ENCODE results near the gene WDR17.

The WDR17 gene

GRCh38 chr4:176123710-176124407 is 58.2 kb downstream of the WDR17 start:
- DNase-seq (ENCODE audit: extremely low read depth, low read depth), result peak; percentile 1
- TF ChIP-seq, protein P1, sequence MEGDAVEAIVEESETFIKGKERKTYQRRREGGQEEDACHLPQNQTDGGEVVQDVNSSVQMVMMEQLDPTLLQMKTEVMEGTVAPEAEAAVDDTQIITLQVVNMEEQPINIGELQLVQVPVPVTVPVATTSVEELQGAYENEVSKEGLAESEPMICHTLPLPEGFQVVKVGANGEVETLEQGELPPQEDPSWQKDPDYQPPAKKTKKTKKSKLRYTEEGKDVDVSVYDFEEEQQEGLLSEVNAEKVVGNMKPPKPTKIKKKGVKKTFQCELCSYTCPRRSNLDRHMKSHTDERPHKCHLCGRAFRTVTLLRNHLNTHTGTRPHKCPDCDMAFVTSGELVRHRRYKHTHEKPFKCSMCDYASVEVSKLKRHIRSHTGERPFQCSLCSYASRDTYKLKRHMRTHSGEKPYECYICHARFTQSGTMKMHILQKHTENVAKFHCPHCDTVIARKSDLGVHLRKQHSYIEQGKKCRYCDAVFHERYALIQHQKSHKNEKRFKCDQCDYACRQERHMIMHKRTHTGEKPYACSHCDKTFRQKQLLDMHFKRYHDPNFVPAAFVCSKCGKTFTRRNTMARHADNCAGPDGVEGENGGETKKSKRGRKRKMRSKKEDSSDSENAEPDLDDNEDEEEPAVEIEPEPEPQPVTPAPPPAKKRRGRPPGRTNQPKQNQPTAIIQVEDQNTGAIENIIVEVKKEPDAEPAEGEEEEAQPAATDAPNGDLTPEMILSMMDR (IDR thresholded peaks at IDR 0.05; ENCODE audit: low read depth, low read length, missing control alignments), result peak; percentile 72
- H3K4me3 ChIP-seq (replicated peaks; ENCODE audit: low read depth, low read length), result no peak overlapping the region

GRCh38 chr4:176125063-176125462 is 59.4 kb downstream of the WDR17 start:
- TF ChIP-seq, protein P1 (IDR thresholded peaks at IDR 0.05; ENCODE audit: low read depth, low read length, missing control alignments), result no peak
- H3K4me3 ChIP-seq (replicated peaks; ENCODE audit: low read depth, low read length), result no peak overlapping the region
- no peak for DNase-seq (ENCODE audit: extremely low read depth, low read depth)

DNA sequence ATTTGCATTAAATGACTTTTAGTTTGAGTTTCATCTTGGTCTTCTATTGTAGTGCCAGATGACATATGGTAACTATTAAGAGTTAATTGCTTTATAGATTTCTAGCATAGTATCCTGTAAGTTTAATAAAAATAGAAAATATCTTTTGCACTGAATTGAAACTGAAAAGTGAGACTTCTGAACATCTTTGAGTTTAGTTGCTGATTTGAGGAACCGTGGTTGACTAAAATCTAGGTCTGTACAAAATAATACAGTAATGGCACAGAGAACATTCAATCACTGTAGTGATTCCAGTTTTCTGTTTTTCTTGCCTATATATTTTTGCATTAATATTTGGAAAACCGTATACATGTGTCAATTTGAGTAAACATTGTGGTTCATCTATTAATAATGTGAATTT is 69.0 kb downstream of the WDR17 start:
- DNase-seq (ENCODE audit: extremely low read depth, low read depth), result no peak
- TF ChIP-seq, protein P1 (IDR thresholded peaks at IDR 0.05; ENCODE audit: low read depth, low read length, missing control alignments), result no peak
- no peak overlapping the region for H3K4me3 ChIP-seq (replicated peaks; ENCODE audit: low read depth, low read length)

DNA sequence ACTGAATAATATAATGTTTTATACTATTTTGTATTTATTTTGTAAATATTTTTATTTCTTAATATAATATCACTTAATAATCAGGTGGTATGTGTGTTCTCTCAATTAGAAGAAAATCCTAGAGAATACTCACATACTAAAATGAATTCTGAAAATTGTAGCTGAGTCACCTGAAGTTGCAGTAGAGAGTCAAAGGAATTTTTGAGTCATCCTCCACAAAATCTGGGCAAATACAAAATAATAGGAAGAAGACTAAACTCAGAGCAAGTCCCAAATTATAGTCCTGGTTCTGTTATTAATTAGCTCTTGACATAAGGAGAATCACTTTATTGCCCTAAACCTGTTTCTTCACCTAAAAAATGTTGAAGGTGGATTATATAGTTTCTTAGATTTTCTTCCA is 72.0 kb downstream of the WDR17 start:
- H3K4me3 ChIP-seq (replicated peaks; ENCODE audit: low read depth, low read length), result no peak overlapping the region
- TF ChIP-seq, protein P1 (IDR thresholded peaks at IDR 0.05; ENCODE audit: low read depth, low read length, missing control alignments), result no peak
- DNase-seq (ENCODE audit: extremely low read depth, low read depth), result peak; percentile 12

GRCh38 chr4:176139518-176139917 is 73.9 kb downstream of the WDR17 start:
- no peak overlapping the region for H3K4me3 ChIP-seq (replicated peaks; ENCODE audit: low read depth, low read length)
- TF ChIP-seq, protein P1 (IDR thresholded peaks at IDR 0.05; ENCODE audit: low read depth, low read length, missing control alignments), result no peak
- DNase-seq (ENCODE audit: extremely low read depth, low read depth), result no peak

- TF ChIP-seq, protein P1 (IDR thresholded peaks at IDR 0.05; ENCODE audit: low read depth, low read length, missing control alignments), result no peak
- H3K4me3 ChIP-seq (replicated peaks; ENCODE audit: low read depth, low read length), result no peak overlapping the region
- no peak for DNase-seq (ENCODE audit: extremely low read depth, low read depth)
Observed at GRCh38 chr4:176142253-176142652, 76.6 kb downstream of the WDR17 start.

All from HFF-Myc (cell line).